HG03469 (cell line): ENCODE data around the gene GCAT.
"Not testable (repeated sequence)": the region's sequence is repeated elsewhere in the genome, so short reads cannot be mapped to it uniquely, and the experiment has no call there.

Experiments used
- ATAC-seq: cut with Tn5 transposase; IDR thresholded peaks from one replicate; pipeline ENCODE4 v1.9.1; 2021; ENCODE audit warnings: mild to moderate bottlenecking, moderate library complexity, moderate number of reproducible peaks; ENCODE audit not compliant: unreplicated experiment

Gene GCAT

GRCh38 chr22:37781434-37782059, 26.2 kb upstream of the GCAT start:
- no peak for ATAC-seq

- no peak for ATAC-seq
These were observed 25.2 kb upstream of the GCAT start for GRCh38 chr22:37782340-37783168.

- ATAC-seq, result no peak
These were observed 22.8 kb upstream of the GCAT start for GRCh38 chr22:37784829-37785495.

GRCh38 chr22:37790234-37790633, 17.5 kb upstream of the GCAT start:
- ATAC-seq, result no peak

- no peak for ATAC-seq
These were observed 15.2 kb upstream of the GCAT start for GRCh38 chr22:37792494-37792893.

GRCh38 chr22:37794376-37794775, 13.4 kb upstream of the GCAT start:
- ATAC-seq, result no peak

GRCh38 chr22:37796079-37796478, 11.7 kb upstream of the GCAT start:
- no peak for ATAC-seq

GRCh38 chr22:37797259-37797658, 10.5 kb upstream of the GCAT start:
- not testable (repeated sequence) for ATAC-seq

GRCh38 chr22:37797874-37798500, 9.7 kb upstream of the GCAT start:
- ATAC-seq, result no peak

- not testable (repeated sequence) for ATAC-seq
These were observed 7.8 kb upstream of the GCAT start for GRCh38 chr22:37799979-37800378.

- no peak for ATAC-seq
These were observed 5.8 kb upstream of the GCAT start for GRCh38 chr22:37801946-37802309.

- ATAC-seq, result no peak
These were observed 5.2 kb upstream of the GCAT start for GRCh38 chr22:37802310-37803194.

GRCh38 chr22:37803195-37803638, 4.5 kb upstream of the GCAT start:
- no peak for ATAC-seq

- no peak for ATAC-seq
These were observed 3.9 kb upstream of the GCAT start for GRCh38 chr22:37803639-37804351.

GRCh38 chr22:37804352-37804880, 3.3 kb upstream of the GCAT start:
- no peak for ATAC-seq

GRCh38 chr22:37804881-37805809, 2.6 kb upstream of the GCAT start:
- ATAC-seq, result no peak

- no peak for ATAC-seq
These were observed 1.9 kb upstream of the GCAT start for GRCh38 chr22:37805810-37806277.
